Measurements from ENCODE around the gene UPF2.
"Not testable (repeated sequence)": the region's sequence is repeated elsewhere in the genome, so short reads cannot be mapped to it uniquely, and the experiment has no call there.

The UPF2 gene

GRCh38 chr10:12042797-12043651 lies at the start of gene UPF2:
TSS of gene UPF2 (minus strand) at chr10:12042809. CDS start at chr10:12035423, 7,386 bp downstream.
- DNase-seq = peak; percentile 82

- no peak for DNase-seq
These were observed 48.8 kb upstream of the UPF2 start for GRCh38 chr10:12091421-12091820.

- DNase-seq = no peak
These were observed 46.3 kb upstream of the UPF2 start for GRCh38 chr10:12088919-12089318.

- DNase-seq = no peak
These were observed 39.4 kb upstream of the UPF2 start for GRCh38 chr10:12081879-12082557.

- DNase-seq = no peak
These were observed 38.9 kb upstream of the UPF2 start for GRCh38 chr10:12081470-12081869.

GRCh38 chr10:12077580-12078180 lies 35.1 kb upstream of the UPF2 start:
- DNase-seq = no peak

GRCh38 chr10:12073526-12073925 lies 30.9 kb upstream of the UPF2 start:
- no peak for DNase-seq

GRCh38 chr10:12071441-12071840 lies 28.8 kb upstream of the UPF2 start:
- not testable (repeated sequence) for DNase-seq

- DNase-seq = peak; percentile 80
These were observed 26.1 kb upstream of the UPF2 start, which contains the start of gene DHTKD1 for GRCh38 chr10:12068449-12069269. TSS of gene DHTKD1 (plus strand) at chr10:12068954. CDS start at chr10:12069034, 80 bp downstream.

GRCh38 chr10:12067336-12067735 lies 24.7 kb upstream of the UPF2 start:
- DNase-seq = no peak

GRCh38 chr10:12063483-12063818 lies 20.8 kb upstream of the UPF2 start:
- no peak for DNase-seq

- DNase-seq = no peak
These were observed 20.3 kb upstream of the UPF2 start for GRCh38 chr10:12062754-12063482.

GRCh38 chr10:12061124-12061523 lies 18.5 kb upstream of the UPF2 start:
- DNase-seq = no peak

GRCh38 chr10:12056748-12057147 lies 14.1 kb upstream of the UPF2 start:
- no peak for DNase-seq

- DNase-seq = no peak
These were observed 13.1 kb upstream of the UPF2 start for GRCh38 chr10:12055732-12056131.

- no peak for DNase-seq
These were observed 8.6 kb upstream of the UPF2 start for GRCh38 chr10:12051241-12051640.

GRCh38 chr10:12050528-12050927 lies 7.9 kb upstream of the UPF2 start:
- no peak for DNase-seq

GRCh38 chr10:12048547-12048946 lies 5.9 kb upstream of the UPF2 start:
- DNase-seq = no peak

- no peak for DNase-seq
These were observed 3.0 kb upstream of the UPF2 start for GRCh38 chr10:12045596-12045995.

- no peak for DNase-seq
These were observed 206 bp downstream of the UPF2 start for GRCh38 chr10:12042409-12042796.

GRCh38 chr10:12041766-12042408 lies 722 bp downstream of the UPF2 start:
- DNase-seq = no peak
